HepG2 (cell line): Measurements from ENCODE around the gene ORMDL2.

Source experiments
- CBX5 ChIP-seq: sonication (generic); formaldehyde crosslinking; IDR thresholded peaks from 2 replicates; pipeline ENCODE4 v1.4.0; 2020; ENCODE audit warnings: missing genetic modification reagents, borderline replicate concordance
- EED ChIP-seq: sonication (generic); formaldehyde crosslinking; IDR thresholded peaks from 2 replicates; pipeline ENCODE4 v1.5.0; 2020; ENCODE audit warnings: mild to moderate bottlenecking, missing genetic modification reagents
- MXI1 ChIP-seq: IDR thresholded peaks from 3 replicates; pipeline ENCODE4 v1.6.1; 2012; ENCODE audit warnings: low read depth, low read length, inconsistent platforms, borderline replicate concordance
- NFIC ChIP-seq: IDR thresholded peaks from 2 replicates; pipeline ENCODE4 v1.6.1; 2012; ENCODE audit warnings: mild to moderate bottlenecking, low read length, inconsistent platforms
- POLR2A ChIP-seq, 2 experiments: IDR thresholded peaks; 2 replicates each; pipeline ENCODE4 v1.6.1; 2011; ENCODE audit warnings: low read depth in 2 of 2, low read length in 2 of 2, mild to moderate bottlenecking in 1 of 2, moderate library complexity in 1 of 2; ENCODE audit not compliant: insufficient read depth in 1 of 2
- ZNF263 ChIP-seq: sonication (generic); formaldehyde crosslinking; IDR thresholded peaks from 2 replicates; pipeline ENCODE4 v1.4.0; 2020; ENCODE audit warnings: missing genetic modification reagents
- ZNF616 ChIP-seq: sonication (generic); formaldehyde crosslinking; IDR thresholded peaks from 2 replicates; pipeline ENCODE4 v1.5.0; 2020; ENCODE audit warnings: low read depth, mild to moderate bottlenecking, missing genetic modification reagents
- TF ChIP-seq, protein P1 (sequence below): sonication (generic); formaldehyde crosslinking; IDR thresholded peaks from 2 replicates; pipeline ENCODE4 v1.5.0; 2020; ENCODE audit warnings: mild to moderate bottlenecking, missing genetic modification reagents, moderate library complexity
- TF ChIP-seq, protein P2 (sequence below): sonication (generic); formaldehyde crosslinking; conservative IDR thresholded peaks from 2 replicates; pipeline ENCODE4 v1.4.0; 2020; ENCODE audit warnings: missing genetic modification reagents
- TF ChIP-seq, protein P3 (sequence below): sonication (generic); formaldehyde crosslinking; IDR thresholded peaks from 2 replicates; pipeline ENCODE4 v1.9.0; 2022; ENCODE audit warnings: missing genetic modification reagents, mild to moderate bottlenecking, borderline replicate concordance
- TF ChIP-seq, protein P4 (sequence below): sonication (generic); formaldehyde crosslinking; IDR thresholded peaks from 2 replicates; pipeline ENCODE4 v1.4.0; 2020; ENCODE audit warnings: low read depth, mild to moderate bottlenecking, missing genetic modification reagents
- TF ChIP-seq, protein P5 (sequence below): sonication (generic); formaldehyde crosslinking; IDR thresholded peaks from 2 replicates; pipeline ENCODE4 v1.4.0; 2020; ENCODE audit warnings: missing genetic modification reagents
- TF ChIP-seq, protein P6 (sequence below), 2 experiments: sonication (generic) in 1 of 2; formaldehyde crosslinking in 1 of 2; IDR thresholded peaks; 2 replicates each; pipeline versions ENCODE4 v1.4.0 to v1.6.1; 2018 to 2020; ENCODE audit warnings: missing genetic modification reagents in 2 of 2, borderline replicate concordance in 1 of 2, low read depth in 1 of 2, mild to moderate bottlenecking in 1 of 2, missing biosample characterization in 1 of 2

DNA sequence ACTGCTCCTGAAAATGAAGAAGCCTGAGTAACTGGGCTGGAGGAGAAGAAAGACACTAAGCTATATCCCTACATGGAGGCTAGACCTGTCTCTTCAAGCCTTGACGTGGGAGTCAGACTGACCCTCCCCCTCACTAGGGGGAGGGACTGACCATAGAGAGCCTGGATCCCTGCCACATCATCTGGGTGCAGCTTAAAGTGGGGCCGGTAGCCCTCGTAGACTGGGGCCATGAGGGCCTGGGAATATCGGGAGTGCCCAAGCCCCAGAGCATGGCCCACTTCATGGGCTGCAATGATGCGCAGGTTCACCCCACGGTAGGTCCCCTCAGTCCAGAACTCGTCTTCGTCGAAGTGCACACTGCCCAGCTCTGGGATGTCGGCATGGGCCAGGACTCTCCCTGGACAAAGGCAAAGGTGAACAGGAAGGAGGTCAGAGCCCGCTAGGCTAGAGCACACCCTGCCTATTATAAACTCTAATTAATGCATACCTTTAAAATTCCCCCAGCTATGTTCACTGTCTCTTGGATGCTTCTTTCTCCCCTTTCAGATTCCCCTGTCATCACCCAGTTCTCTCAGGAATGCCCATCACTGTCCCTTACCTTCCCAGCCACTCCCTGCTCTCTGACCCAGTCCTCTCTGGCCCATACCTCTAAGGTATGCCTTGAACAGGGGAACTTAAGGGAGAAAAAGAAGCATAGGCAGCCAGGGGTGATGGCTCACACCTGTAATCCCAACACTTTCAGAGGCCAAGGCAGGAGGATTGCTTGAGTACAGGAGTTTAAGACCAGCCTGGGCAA, 21.7 kb downstream of the ORMDL2 start:
- TF ChIP-seq, protein P1, sequence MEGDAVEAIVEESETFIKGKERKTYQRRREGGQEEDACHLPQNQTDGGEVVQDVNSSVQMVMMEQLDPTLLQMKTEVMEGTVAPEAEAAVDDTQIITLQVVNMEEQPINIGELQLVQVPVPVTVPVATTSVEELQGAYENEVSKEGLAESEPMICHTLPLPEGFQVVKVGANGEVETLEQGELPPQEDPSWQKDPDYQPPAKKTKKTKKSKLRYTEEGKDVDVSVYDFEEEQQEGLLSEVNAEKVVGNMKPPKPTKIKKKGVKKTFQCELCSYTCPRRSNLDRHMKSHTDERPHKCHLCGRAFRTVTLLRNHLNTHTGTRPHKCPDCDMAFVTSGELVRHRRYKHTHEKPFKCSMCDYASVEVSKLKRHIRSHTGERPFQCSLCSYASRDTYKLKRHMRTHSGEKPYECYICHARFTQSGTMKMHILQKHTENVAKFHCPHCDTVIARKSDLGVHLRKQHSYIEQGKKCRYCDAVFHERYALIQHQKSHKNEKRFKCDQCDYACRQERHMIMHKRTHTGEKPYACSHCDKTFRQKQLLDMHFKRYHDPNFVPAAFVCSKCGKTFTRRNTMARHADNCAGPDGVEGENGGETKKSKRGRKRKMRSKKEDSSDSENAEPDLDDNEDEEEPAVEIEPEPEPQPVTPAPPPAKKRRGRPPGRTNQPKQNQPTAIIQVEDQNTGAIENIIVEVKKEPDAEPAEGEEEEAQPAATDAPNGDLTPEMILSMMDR (CRISPR knock-in tag) = no peak
- TF ChIP-seq MXI1 (no peak), ZNF263 (CRISPR knock-in tag) (no peak), NFIC (no peak), EED (CRISPR knock-in tag) (no peak), CBX5 (CRISPR knock-in tag) (no peak), POLR2A (IDR thresholded peaks at IDR 0.05; ENCODE audit: insufficient read depth in 1 of 2, low read depth in 2 of 2, low read length in 2 of 2) (no peak), ZNF616 (CRISPR knock-in tag) (no peak)
- TF ChIP-seq, protein P2, sequence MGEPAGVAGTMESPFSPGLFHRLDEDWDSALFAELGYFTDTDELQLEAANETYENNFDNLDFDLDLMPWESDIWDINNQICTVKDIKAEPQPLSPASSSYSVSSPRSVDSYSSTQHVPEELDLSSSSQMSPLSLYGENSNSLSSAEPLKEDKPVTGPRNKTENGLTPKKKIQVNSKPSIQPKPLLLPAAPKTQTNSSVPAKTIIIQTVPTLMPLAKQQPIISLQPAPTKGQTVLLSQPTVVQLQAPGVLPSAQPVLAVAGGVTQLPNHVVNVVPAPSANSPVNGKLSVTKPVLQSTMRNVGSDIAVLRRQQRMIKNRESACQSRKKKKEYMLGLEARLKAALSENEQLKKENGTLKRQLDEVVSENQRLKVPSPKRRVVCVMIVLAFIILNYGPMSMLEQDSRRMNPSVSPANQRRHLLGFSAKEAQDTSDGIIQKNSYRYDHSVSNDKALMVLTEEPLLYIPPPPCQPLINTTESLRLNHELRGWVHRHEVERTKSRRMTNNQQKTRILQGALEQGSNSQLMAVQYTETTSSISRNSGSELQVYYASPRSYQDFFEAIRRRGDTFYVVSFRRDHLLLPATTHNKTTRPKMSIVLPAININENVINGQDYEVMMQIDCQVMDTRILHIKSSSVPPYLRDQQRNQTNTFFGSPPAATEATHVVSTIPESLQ = no peak
- TF ChIP-seq, protein P3, sequence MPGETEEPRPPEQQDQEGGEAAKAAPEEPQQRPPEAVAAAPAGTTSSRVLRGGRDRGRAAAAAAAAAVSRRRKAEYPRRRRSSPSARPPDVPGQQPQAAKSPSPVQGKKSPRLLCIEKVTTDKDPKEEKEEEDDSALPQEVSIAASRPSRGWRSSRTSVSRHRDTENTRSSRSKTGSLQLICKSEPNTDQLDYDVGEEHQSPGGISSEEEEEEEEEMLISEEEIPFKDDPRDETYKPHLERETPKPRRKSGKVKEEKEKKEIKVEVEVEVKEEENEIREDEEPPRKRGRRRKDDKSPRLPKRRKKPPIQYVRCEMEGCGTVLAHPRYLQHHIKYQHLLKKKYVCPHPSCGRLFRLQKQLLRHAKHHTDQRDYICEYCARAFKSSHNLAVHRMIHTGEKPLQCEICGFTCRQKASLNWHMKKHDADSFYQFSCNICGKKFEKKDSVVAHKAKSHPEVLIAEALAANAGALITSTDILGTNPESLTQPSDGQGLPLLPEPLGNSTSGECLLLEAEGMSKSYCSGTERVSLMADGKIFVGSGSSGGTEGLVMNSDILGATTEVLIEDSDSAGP (CRISPR knock-in tag) = no peak
- TF ChIP-seq, protein P4, sequence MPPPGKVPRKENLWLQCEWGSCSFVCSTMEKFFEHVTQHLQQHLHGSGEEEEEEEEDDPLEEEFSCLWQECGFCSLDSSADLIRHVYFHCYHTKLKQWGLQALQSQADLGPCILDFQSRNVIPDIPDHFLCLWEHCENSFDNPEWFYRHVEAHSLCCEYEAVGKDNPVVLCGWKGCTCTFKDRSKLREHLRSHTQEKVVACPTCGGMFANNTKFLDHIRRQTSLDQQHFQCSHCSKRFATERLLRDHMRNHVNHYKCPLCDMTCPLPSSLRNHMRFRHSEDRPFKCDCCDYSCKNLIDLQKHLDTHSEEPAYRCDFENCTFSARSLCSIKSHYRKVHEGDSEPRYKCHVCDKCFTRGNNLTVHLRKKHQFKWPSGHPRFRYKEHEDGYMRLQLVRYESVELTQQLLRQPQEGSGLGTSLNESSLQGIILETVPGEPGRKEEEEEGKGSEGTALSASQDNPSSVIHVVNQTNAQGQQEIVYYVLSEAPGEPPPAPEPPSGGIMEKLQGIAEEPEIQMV (CRISPR knock-in tag) = no peak
- TF ChIP-seq, protein P5, sequence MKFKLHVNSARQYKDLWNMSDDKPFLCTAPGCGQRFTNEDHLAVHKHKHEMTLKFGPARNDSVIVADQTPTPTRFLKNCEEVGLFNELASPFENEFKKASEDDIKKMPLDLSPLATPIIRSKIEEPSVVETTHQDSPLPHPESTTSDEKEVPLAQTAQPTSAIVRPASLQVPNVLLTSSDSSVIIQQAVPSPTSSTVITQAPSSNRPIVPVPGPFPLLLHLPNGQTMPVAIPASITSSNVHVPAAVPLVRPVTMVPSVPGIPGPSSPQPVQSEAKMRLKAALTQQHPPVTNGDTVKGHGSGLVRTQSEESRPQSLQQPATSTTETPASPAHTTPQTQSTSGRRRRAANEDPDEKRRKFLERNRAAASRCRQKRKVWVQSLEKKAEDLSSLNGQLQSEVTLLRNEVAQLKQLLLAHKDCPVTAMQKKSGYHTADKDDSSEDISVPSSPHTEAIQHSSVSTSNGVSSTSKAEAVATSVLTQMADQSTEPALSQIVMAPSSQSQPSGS (CRISPR knock-in tag) = no peak
- TF ChIP-seq, protein P6, sequence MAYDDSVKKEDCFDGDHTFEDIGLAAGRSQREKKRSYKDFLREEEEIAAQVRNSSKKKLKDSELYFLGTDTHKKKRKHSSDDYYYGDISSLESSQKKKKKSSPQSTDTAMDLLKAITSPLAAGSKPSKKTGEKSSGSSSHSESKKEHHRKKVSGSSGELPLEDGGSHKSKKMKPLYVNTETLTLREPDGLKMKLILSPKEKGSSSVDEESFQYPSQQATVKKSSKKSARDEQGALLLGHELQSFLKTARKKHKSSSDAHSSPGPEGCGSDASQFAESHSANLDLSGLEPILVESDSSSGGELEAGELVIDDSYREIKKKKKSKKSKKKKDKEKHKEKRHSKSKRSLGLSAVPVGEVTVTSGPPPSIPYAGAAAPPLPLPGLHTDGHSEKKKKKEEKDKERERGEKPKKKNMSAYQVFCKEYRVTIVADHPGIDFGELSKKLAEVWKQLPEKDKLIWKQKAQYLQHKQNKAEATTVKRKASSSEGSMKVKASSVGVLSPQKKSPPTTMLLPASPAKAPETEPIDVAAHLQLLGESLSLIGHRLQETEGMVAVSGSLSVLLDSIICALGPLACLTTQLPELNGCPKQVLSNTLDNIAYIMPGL (CRISPR knock-in tag; IDR thresholded peaks at IDR 0.05; ENCODE audit: borderline replicate concordance in 1 of 2, low read depth in 1 of 2) = no peak
